ENCODE data around the gene PCDH17. TPM values are rescaled to one million over a fixed set of nuclear protein-coding genes. Genes with fewer than 3 reads are reported as not detected.

PCDH17 gene
- total RNA-seq, 1 experiment from 2014 or later: 0.85 TPM

- TF ChIP-seq, protein P1, sequence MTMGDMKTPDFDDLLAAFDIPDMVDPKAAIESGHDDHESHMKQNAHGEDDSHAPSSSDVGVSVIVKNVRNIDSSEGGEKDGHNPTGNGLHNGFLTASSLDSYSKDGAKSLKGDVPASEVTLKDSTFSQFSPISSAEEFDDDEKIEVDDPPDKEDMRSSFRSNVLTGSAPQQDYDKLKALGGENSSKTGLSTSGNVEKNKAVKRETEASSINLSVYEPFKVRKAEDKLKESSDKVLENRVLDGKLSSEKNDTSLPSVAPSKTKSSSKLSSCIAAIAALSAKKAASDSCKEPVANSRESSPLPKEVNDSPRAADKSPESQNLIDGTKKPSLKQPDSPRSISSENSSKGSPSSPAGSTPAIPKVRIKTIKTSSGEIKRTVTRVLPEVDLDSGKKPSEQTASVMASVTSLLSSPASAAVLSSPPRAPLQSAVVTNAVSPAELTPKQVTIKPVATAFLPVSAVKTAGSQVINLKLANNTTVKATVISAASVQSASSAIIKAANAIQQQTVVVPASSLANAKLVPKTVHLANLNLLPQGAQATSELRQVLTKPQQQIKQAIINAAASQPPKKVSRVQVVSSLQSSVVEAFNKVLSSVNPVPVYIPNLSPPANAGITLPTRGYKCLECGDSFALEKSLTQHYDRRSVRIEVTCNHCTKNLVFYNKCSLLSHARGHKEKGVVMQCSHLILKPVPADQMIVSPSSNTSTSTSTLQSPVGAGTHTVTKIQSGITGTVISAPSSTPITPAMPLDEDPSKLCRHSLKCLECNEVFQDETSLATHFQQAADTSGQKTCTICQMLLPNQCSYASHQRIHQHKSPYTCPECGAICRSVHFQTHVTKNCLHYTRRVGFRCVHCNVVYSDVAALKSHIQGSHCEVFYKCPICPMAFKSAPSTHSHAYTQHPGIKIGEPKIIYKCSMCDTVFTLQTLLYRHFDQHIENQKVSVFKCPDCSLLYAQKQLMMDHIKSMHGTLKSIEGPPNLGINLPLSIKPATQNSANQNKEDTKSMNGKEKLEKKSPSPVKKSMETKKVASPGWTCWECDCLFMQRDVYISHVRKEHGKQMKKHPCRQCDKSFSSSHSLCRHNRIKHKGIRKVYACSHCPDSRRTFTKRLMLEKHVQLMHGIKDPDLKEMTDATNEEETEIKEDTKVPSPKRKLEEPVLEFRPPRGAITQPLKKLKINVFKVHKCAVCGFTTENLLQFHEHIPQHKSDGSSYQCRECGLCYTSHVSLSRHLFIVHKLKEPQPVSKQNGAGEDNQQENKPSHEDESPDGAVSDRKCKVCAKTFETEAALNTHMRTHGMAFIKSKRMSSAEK (CRISPR knock-in tag; IDR thresholded peaks at IDR 0.05; ENCODE audit: borderline replicate concordance): no peak
- TF ChIP-seq USF1 (CRISPR knock-in tag; IDR thresholded peaks at IDR 0.05): no peak
These were observed 42.9 kb upstream of the PCDH17 start (continued) for GRCh38 chr13:57588639-57589038.

DNA sequence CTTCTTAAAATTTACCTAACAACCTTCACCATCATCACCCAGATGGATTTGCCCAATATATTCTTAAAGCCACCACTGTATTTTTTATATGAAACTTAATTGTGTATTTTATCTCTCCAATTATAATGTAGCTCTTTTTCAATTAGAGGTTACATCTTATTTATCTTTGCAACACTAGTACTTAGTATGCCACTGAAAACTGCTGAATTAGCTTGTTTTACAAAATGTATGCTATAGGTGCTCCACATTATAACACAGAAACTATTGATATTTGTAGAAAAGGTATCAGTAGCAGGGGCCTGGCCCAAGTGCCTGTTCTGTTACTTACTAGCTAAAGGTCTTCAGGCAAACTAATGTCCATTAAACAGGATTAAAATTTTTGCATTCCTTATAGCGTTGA lies 35.8 kb upstream of the PCDH17 start:
- Mint-ChIP-seq H3K9me3 (no peaks in the 10 kb centered on the region; the same call in 1 of the 2 replicates), H3K4me1 (no peaks in the 10 kb centered on the region), H3K36me3 (no peaks in the 10 kb centered on the region), H3K27ac (no peak overlapping the region), H3K4me3 (no peak overlapping the region), H3K27me3 (ENCODE audit: low read depth) (no peaks in the 10 kb centered on the region)
- POLR2A ChIA-PET: no interaction called here
- CTCF ChIA-PET: interaction anchor here (3.1 kb wide), 1 partner anchor 29 kb away, joined by 10 read pairs; no protein-coding TSS in a partner anchor
- DNase-seq (ENCODE audit: low spot score) (no peak), ATAC-seq (no peak)
- TF ChIP-seq KAT7 (CRISPR knock-in tag; IDR thresholded peaks at IDR 0.05; ENCODE audit: borderline replicate concordance): no peak
- TF ChIP-seq JUN (CRISPR knock-in tag; IDR thresholded peaks at IDR 0.05): no peak
- no peak for TF ChIP-seq GABPB1 (CRISPR knock-in tag; IDR thresholded peaks at IDR 0.05)
- TF ChIP-seq ATF6 (CRISPR knock-in tag; IDR thresholded peaks at IDR 0.05): no peak
- no peak for TF ChIP-seq CBFB (CRISPR knock-in tag; IDR thresholded peaks at IDR 0.05; ENCODE audit: low read depth)
- TF ChIP-seq HMGXB4 (CRISPR knock-in tag; IDR thresholded peaks at IDR 0.05): no peak
- TF ChIP-seq, protein P2, sequence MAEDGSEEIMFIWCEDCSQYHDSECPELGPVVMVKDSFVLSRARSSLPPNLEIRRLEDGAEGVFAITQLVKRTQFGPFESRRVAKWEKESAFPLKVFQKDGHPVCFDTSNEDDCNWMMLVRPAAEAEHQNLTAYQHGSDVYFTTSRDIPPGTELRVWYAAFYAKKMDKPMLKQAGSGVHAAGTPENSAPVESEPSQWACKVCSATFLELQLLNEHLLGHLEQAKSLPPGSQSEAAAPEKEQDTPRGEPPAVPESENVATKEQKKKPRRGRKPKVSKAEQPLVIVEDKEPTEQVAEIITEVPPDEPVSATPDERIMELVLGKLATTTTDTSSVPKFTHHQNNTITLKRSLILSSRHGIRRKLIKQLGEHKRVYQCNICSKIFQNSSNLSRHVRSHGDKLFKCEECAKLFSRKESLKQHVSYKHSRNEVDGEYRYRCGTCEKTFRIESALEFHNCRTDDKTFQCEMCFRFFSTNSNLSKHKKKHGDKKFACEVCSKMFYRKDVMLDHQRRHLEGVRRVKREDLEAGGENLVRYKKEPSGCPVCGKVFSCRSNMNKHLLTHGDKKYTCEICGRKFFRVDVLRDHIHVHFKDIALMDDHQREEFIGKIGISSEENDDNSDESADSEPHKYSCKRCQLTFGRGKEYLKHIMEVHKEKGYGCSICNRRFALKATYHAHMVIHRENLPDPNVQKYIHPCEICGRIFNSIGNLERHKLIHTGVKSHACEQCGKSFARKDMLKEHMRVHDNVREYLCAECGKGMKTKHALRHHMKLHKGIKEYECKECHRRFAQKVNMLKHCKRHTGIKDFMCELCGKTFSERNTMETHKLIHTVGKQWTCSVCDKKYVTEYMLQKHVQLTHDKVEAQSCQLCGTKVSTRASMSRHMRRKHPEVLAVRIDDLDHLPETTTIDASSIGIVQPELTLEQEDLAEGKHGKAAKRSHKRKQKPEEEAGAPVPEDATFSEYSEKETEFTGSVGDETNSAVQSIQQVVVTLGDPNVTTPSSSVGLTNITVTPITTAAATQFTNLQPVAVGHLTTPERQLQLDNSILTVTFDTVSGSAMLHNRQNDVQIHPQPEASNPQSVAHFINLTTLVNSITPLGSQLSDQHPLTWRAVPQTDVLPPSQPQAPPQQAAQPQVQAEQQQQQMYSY (CRISPR knock-in tag; IDR thresholded peaks at IDR 0.05): no peak
- no peak for TF ChIP-seq PRRX2 (CRISPR knock-in tag; IDR thresholded peaks at IDR 0.05)
- TF ChIP-seq SOX15 (CRISPR knock-in tag; IDR thresholded peaks at IDR 0.05): no peak
- TF ChIP-seq USF1 (CRISPR knock-in tag; IDR thresholded peaks at IDR 0.05): no peak
- no peak for TF ChIP-seq ELF4 (CRISPR knock-in tag; IDR thresholded peaks at IDR 0.05; ENCODE audit: low read depth)
- TF ChIP-seq, protein P3, sequence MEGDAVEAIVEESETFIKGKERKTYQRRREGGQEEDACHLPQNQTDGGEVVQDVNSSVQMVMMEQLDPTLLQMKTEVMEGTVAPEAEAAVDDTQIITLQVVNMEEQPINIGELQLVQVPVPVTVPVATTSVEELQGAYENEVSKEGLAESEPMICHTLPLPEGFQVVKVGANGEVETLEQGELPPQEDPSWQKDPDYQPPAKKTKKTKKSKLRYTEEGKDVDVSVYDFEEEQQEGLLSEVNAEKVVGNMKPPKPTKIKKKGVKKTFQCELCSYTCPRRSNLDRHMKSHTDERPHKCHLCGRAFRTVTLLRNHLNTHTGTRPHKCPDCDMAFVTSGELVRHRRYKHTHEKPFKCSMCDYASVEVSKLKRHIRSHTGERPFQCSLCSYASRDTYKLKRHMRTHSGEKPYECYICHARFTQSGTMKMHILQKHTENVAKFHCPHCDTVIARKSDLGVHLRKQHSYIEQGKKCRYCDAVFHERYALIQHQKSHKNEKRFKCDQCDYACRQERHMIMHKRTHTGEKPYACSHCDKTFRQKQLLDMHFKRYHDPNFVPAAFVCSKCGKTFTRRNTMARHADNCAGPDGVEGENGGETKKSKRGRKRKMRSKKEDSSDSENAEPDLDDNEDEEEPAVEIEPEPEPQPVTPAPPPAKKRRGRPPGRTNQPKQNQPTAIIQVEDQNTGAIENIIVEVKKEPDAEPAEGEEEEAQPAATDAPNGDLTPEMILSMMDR (IDR thresholded peaks at IDR 0.05): no peak
- TF ChIP-seq, protein P4, sequence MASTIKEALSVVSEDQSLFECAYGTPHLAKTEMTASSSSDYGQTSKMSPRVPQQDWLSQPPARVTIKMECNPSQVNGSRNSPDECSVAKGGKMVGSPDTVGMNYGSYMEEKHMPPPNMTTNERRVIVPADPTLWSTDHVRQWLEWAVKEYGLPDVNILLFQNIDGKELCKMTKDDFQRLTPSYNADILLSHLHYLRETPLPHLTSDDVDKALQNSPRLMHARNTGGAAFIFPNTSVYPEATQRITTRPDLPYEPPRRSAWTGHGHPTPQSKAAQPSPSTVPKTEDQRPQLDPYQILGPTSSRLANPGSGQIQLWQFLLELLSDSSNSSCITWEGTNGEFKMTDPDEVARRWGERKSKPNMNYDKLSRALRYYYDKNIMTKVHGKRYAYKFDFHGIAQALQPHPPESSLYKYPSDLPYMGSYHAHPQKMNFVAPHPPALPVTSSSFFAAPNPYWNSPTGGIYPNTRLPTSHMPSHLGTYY (CRISPR knock-in tag; IDR thresholded peaks at IDR 0.05): no peak
- no peak for TF ChIP-seq MXD4 (CRISPR knock-in tag; IDR thresholded peaks at IDR 0.05; ENCODE audit: borderline replicate concordance)
- TF ChIP-seq ATF2 (CRISPR knock-in tag; IDR thresholded peaks at IDR 0.05; ENCODE audit: borderline replicate concordance, low read depth): no peak
- TF ChIP-seq ESRRA (CRISPR knock-in tag; IDR thresholded peaks at IDR 0.05; ENCODE audit: borderline replicate concordance): no peak

Data from WTC11 (cell line).